Endothelial cell of umbilical vein (primary cell): Measurements from ENCODE around the gene AQP1. TPM values are rescaled to one million over a fixed set of nuclear protein-coding genes. Genes with fewer than 3 reads are reported as not detected.

ENCODE experiments used
- BruUV-seq: library from RNA; stranded (reverse); fragments of 400-500 nt; replicated peaks from 2 replicates; lab custom pipeline; 2021; lab: Mats Ljungman, UMichigan
- CTCF ChIA-PET: fragments of 300-600, 350-600 bp; sonication (Branson Sonifier 250); formaldehyde crosslinking; loops from one replicate; lab custom pipeline; 2021; ENCODE audit warnings: antibody characterized with exemption, inconsistent platforms; lab: Charles Lee
- POLR2A ChIA-PET: fragments of 300-600, 350-600 bp; sonication (Branson Sonifier 250); formaldehyde crosslinking; loops from one replicate; lab custom pipeline; 2021; ENCODE audit warnings: antibody characterized with exemption, inconsistent platforms; lab: Charles Lee
- DNase-seq: peaks from one replicate; pipeline ENCODE4 v3.0.0-alpha.2; 2011; ENCODE audit warnings: low read depth, low spot score
- FAIRE-seq: peaks from 2 replicates; lab custom pipeline; 2011; peaks lifted over from hg19 to GRCh38; lab: Jason Lieb, UNC
- H2AFZ ChIP-seq: 2 replicates; pipeline ENCODE4 v1.6.0; 2012; ENCODE audit warnings: low read depth, low read length, control low read depth, inconsistent platforms
- H3K27ac ChIP-seq: 2 replicates; pipeline ENCODE4 v1.5.1; 2011; ENCODE audit warnings: low read depth, mild to moderate bottlenecking, control low read depth, low read length, moderate library complexity; ENCODE audit not compliant: insufficient read depth
- H3K27me3 ChIP-seq, 2 experiments: 2 replicates each; pipeline versions ENCODE4 v1.6.0 to v1.6.1; 2011; ENCODE audit warnings: low read length in 2 of 2, mixed read lengths in 1 of 2; ENCODE audit not compliant: control insufficient read depth in 2 of 2, insufficient read depth in 2 of 2
- H3K36me3 ChIP-seq, 2 experiments: 2 replicates in 1 of 2; 3 replicates in 1 of 2; pipeline ENCODE4 v1.5.1; 2011; ENCODE audit warnings: low read length in 2 of 2, mild to moderate bottlenecking in 1 of 2, moderate library complexity in 1 of 2; ENCODE audit not compliant: control insufficient read depth in 2 of 2, insufficient read depth in 2 of 2; ENCODE audit errors: extremely low read depth in 1 of 2
- H3K4me1 ChIP-seq: 3 replicates; pipeline ENCODE4 v1.5.1; 2011; ENCODE audit warnings: mild to moderate bottlenecking, low read length; ENCODE audit not compliant: control insufficient read depth, insufficient read depth; ENCODE audit errors: extremely low read depth
- H3K4me2 ChIP-seq: 2 replicates; pipeline ENCODE4 v1.6.1; 2011; ENCODE audit warnings: low read length, control low read depth, mixed read lengths; ENCODE audit not compliant: insufficient read depth
- H3K4me3 ChIP-seq, 3 experiments: fragments of 200-600 bp in 1 of 3; sonication (generic), shearing (Covaris generic) in 1 of 3; replicated peaks in 1 of 3; 2 replicates each; pipeline ENCODE4 v1.5.1; 2011 to 2016; ENCODE audit warnings: control low read depth in 3 of 3, low read length in 3 of 3, mild to moderate bottlenecking in 2 of 3, inconsistent platforms in 1 of 3, low read depth in 1 of 3, moderate library complexity in 1 of 3; ENCODE audit not compliant: insufficient read depth in 1 of 3
- H3K79me2 ChIP-seq: 2 replicates; pipeline ENCODE4 v1.6.0; 2012; ENCODE audit warnings: low read length, inconsistent platforms; ENCODE audit not compliant: control insufficient read depth, insufficient read depth
- H3K9ac ChIP-seq: replicated peaks from 2 replicates; pipeline ENCODE3; 2011; ENCODE audit warnings: low read length, control low read depth; ENCODE audit not compliant: insufficient read depth; ENCODE audit errors: extremely low read depth
- H3K9me1 ChIP-seq: replicated peaks from 3 replicates; pipeline ENCODE4 v1.6.0; 2011; ENCODE audit warnings: mild to moderate bottlenecking, low read length; ENCODE audit not compliant: control insufficient read depth, insufficient read depth; ENCODE audit errors: extremely low read depth
- H3K9me3 ChIP-seq: replicated peaks from 2 replicates; pipeline ENCODE4 v1.5.1; 2012; ENCODE audit warnings: low read length, inconsistent platforms; ENCODE audit not compliant: control insufficient read depth, insufficient read depth
- H4K20me1 ChIP-seq: replicated peaks from 2 replicates; pipeline ENCODE3; 2011; ENCODE audit warnings: mild to moderate bottlenecking, low read length; ENCODE audit not compliant: control insufficient read depth, insufficient read depth; ENCODE audit errors: extremely low read depth
- CTCF ChIP-seq, 2 donors: IDR thresholded peaks; 1 replicate in 1 of 2; 2 replicates in 1 of 2; pipeline ENCODE4 v1.5.1; 2011; ENCODE audit warnings: low read length in 2 of 2, mild to moderate bottlenecking in 2 of 2, moderate library complexity in 2 of 2, control low read depth in 1 of 2, inconsistent platforms in 1 of 2, low read depth in 1 of 2; ENCODE audit not compliant: insufficient read depth in 1 of 2; ENCODE audit errors: extremely low read depth in 1 of 2
- EZH2 ChIP-seq: IDR thresholded peaks from 2 replicates; pipeline ENCODE4 v1.6.1; 2012; ENCODE audit warnings: borderline replicate concordance, low read depth, mild to moderate bottlenecking, moderate library complexity, low read length, inconsistent platforms; ENCODE audit not compliant: severe bottlenecking
- FOS ChIP-seq: IDR thresholded peaks from 2 replicates; pipeline ENCODE4 v1.6.1; 2011; ENCODE audit warnings: mild to moderate bottlenecking, low read length, moderate library complexity, borderline replicate concordance; ENCODE audit not compliant: insufficient read depth
- GATA2 ChIP-seq: IDR thresholded peaks from 2 replicates; pipeline ENCODE4 v1.7.0; 2011; ENCODE audit warnings: low read depth, mild to moderate bottlenecking, moderate library complexity, mixed read lengths, low read length; ENCODE audit not compliant: insufficient read length, insufficient read depth
- JUN ChIP-seq: IDR thresholded peaks from 2 replicates; pipeline ENCODE4 v1.6.1; 2011; ENCODE audit warnings: borderline replicate concordance, low read depth; ENCODE audit not compliant: insufficient read length, insufficient read depth
- MAX ChIP-seq: IDR thresholded peaks from 2 replicates; pipeline ENCODE4 v1.6.1; 2011; ENCODE audit not compliant: insufficient read depth, insufficient read length
- MYC ChIP-seq: IDR thresholded peaks from one replicate; pipeline ENCODE4 v1.6.1; 2011; ENCODE audit warnings: mild to moderate bottlenecking, low read depth, low read length
- POLR2A ChIP-seq: IDR thresholded peaks from 2 replicates; pipeline ENCODE4 v1.6.1; 2012; ENCODE audit warnings: low read depth, mild to moderate bottlenecking, control low read depth, low read length
- POLR2AphosphoS5 ChIP-seq: IDR thresholded peaks from 2 replicates; pipeline ENCODE4 v1.6.1; 2012; ENCODE audit warnings: low read depth, mild to moderate bottlenecking, control low read depth, low read length, moderate library complexity; ENCODE audit not compliant: insufficient read depth
- dilution Hi-C: fragments of 300-500 bp; cut with MboI; formaldehyde crosslinking; loops from one replicate; pipeline ENCODE4 v1.15.0; 2019; ENCODE audit warnings: low sequenced_read_pairs; ENCODE audit not compliant: extremely low pct_ligation_motif_present
- intact Hi-C: fragments of 100-400 bp; cut with micrococcal nuclease; formaldehyde crosslinking; loops from one replicate; pipeline ENCODE4 v1.10.0; 2022
- polyA plus RNA-seq, 4 experiments: library from polyadenylated mRNA; depleted of rRNA in 3 of 4; stranded (reverse) in 3 of 4; unstranded in 1 of 4; fragments of >200 nt; gene quantifications; 2 replicates each; pipeline versions ENCODE4 v1.2.1 to v1.2.3, GENCODE V29; 2011 to 2012; ENCODE audit warnings: missing spikeins in 1 of 4
- total RNA-seq: library from RNA; stranded (reverse); gene quantifications from 2 replicates; pipeline ENCODE4 v1.2.3, GENCODE V29; 2021

Gene AQP1
- total and polyA plus RNA-seq, 2 donors (not counting 3 experiments of a cell fraction or from before 2014, with no cell fraction given), result 11.7 to 15.9 TPM

GRCh38 chr7:30941582-30942323, 30.1 kb downstream of the AQP1 start:
- ChIA-PET CTCF (interaction anchor here (1.1 to 1.3 kb wide), 3 partner anchors 37 to 181 kb away, joined by 3 to 8 read pairs (median 4); no protein-coding TSS in a partner anchor), POLR2A (no interaction called here)
- Histone ChIP-seq H3K4me2 (no peak overlapping the region), H3K4me1 (no peaks in the 10 kb centered on the region), H3K9me1 (no peaks in the 10 kb centered on the region), H3K27ac (no peak overlapping the region), H3K27me3 (peaks cover 14 to 64% of the 10 kb centered on the region in 2 experiments), H3K4me3 (no peak overlapping the region), H4K20me1 (no peaks in the 10 kb centered on the region), H3K9me3 (no peaks in the 10 kb centered on the region), H3K36me3 (no peaks in the 10 kb centered on the region), H2AFZ (no peak overlapping the region), H3K79me2 (no peaks in the 10 kb centered on the region), H3K9ac (no peak overlapping the region)
- FAIRE-seq (no peak), DNase-seq (no peak)
- dilution Hi-C loops (no loop called here), intact Hi-C loops (no loop called here)
- no peak for TF ChIP-seq MAX
- TF ChIP-seq EZH2, result no peak
- BruUV-seq, result no TSS peak

- H4K20me1 ChIP-seq, result no peaks in the 10 kb centered on the region
- no TSS peak for BruUV-seq
- no peaks in the 10 kb centered on the region for H3K9me1 ChIP-seq
- H3K9ac ChIP-seq, result no peak overlapping the region
- H2AFZ ChIP-seq, result no peak overlapping the region
- H3K27ac ChIP-seq, result no peak overlapping the region
- CTCF ChIA-PET, result no interaction called here
- no peaks in the 10 kb centered on the region for H3K9me3 ChIP-seq
- no peaks in the 10 kb centered on the region for H3K4me1 ChIP-seq
- FAIRE-seq (no peak), DNase-seq (no peak)
- TF ChIP-seq FOS (no peak), MAX (no peak), POLR2A (no peak), POLR2AphosphoS5 (no peak), GATA2 (no peak), MYC (no peak), EZH2 (no peak), CTCF (IDR thresholded peaks at IDR 0.05; ENCODE audit: extremely low read depth in 1 of 2, insufficient read depth in 1 of 2, low read depth in 1 of 2, low read length in 2 of 2) (no peak), JUN (no peak)
- intact Hi-C loops, result no loop called here
- POLR2A ChIA-PET, result no interaction called here
- dilution Hi-C loops, result no loop called here
- H3K79me2 ChIP-seq, result no peaks in the 10 kb centered on the region
- H3K36me3 ChIP-seq, result no peaks in the 10 kb centered on the region
- H3K4me3 ChIP-seq, result no peak overlapping the region
- no peak overlapping the region for H3K4me2 ChIP-seq
- peaks cover 21 to 33% of the 10 kb centered on the region in 2 experiments for H3K27me3 ChIP-seq
Observed at GRCh38 chr7:30950197-30950596, 38.5 kb downstream of the AQP1 start.
